H9 (cell line): ENCODE measurements around the gene FLNC. TPM values are rescaled to one million over a fixed set of nuclear protein-coding genes. Genes with fewer than 3 reads are reported as not detected.

ENCODE experiments used
- DNase-seq: peaks from one replicate; pipeline ENCODE4 v3.0.0-alpha.2; 2017
- H2AFZ ChIP-seq: one replicate; pipeline ENCODE4 v1.6.1; 2013; ENCODE audit warnings: mild to moderate bottlenecking, low read length, control low read depth, moderate library complexity
- H2AK5ac ChIP-seq: 2 replicates; pipeline ENCODE4 v1.6.1; 2013; ENCODE audit warnings: low read length, control low read depth, mixed read lengths; ENCODE audit not compliant: insufficient read length
- H2BK120ac ChIP-seq: one replicate; pipeline ENCODE4 v1.6.1; 2013; ENCODE audit warnings: low read depth, mild to moderate bottlenecking, low read length, control low read depth, inconsistent platforms; ENCODE audit not compliant: poor library complexity, severe bottlenecking
- H2BK12ac ChIP-seq: 2 replicates; pipeline ENCODE4 v1.6.1; 2013; ENCODE audit warnings: low read length, control low read depth, mixed read lengths, low read depth; ENCODE audit not compliant: insufficient read length
- H2BK15ac ChIP-seq: 2 replicates; pipeline ENCODE4 v1.6.1; 2013; ENCODE audit warnings: low read depth, low read length, control low read depth
- H2BK20ac ChIP-seq: one replicate; pipeline ENCODE4 v1.6.1; 2013; ENCODE audit warnings: low read depth, mild to moderate bottlenecking, low read length, control low read depth, inconsistent platforms; ENCODE audit not compliant: poor library complexity, severe bottlenecking
- H2BK5ac ChIP-seq: 2 replicates; pipeline ENCODE4 v1.6.1; 2013; ENCODE audit warnings: low read length, control low read depth, mixed read lengths; ENCODE audit not compliant: insufficient read length
- H3K14ac ChIP-seq: 2 replicates; pipeline ENCODE4 v1.6.1; 2013; ENCODE audit warnings: low read length, control low read depth; ENCODE audit not compliant: insufficient read depth
- H3K18ac ChIP-seq: 2 replicates; pipeline ENCODE4 v1.6.1; 2013; ENCODE audit warnings: low read depth, mild to moderate bottlenecking, mixed read lengths, low read length, control low read depth; ENCODE audit not compliant: insufficient read length
- H3K23ac ChIP-seq: 2 replicates; pipeline ENCODE4 v1.6.1; 2013; ENCODE audit warnings: low read length, control low read depth, mixed read lengths, low read depth; ENCODE audit not compliant: insufficient read length
- H3K23me2 ChIP-seq: 2 replicates; pipeline ENCODE4 v1.6.1; 2013; ENCODE audit warnings: low read depth, mild to moderate bottlenecking, mixed read lengths, low read length, control low read depth; ENCODE audit not compliant: insufficient read length, poor library complexity, severe bottlenecking
- H3K27ac ChIP-seq: 2 replicates; pipeline ENCODE4 v1.5.1; 2013; ENCODE audit warnings: low read length, control low read depth, mixed read lengths, low read depth; ENCODE audit not compliant: insufficient read length
- H3K27me3 ChIP-seq: 2 replicates; pipeline ENCODE4 v1.6.1; 2013; ENCODE audit warnings: low read length, control low read depth, inconsistent platforms; ENCODE audit not compliant: insufficient read depth
- H3K4ac ChIP-seq: 2 replicates; pipeline ENCODE4 v1.6.1; 2013; ENCODE audit warnings: low read depth, mild to moderate bottlenecking, control low read depth, inconsistent platforms, low read length, moderate library complexity
- H3K4me1 ChIP-seq: 2 replicates; pipeline ENCODE4 v1.6.1; 2013; ENCODE audit warnings: low read length, control low read depth, inconsistent platforms; ENCODE audit not compliant: insufficient read depth
- H3K4me2 ChIP-seq: 2 replicates; pipeline ENCODE4 v1.6.1; 2013; ENCODE audit warnings: low read length, control low read depth, mixed read lengths; ENCODE audit not compliant: insufficient read length, insufficient read depth
- H3K56ac ChIP-seq: 2 replicates; pipeline ENCODE4 v1.6.1; 2013; ENCODE audit warnings: low read depth, mild to moderate bottlenecking, mixed read lengths, low read length, control low read depth; ENCODE audit not compliant: insufficient read length
- H3K79me1 ChIP-seq: 2 replicates; pipeline ENCODE4 v1.6.1; 2013; ENCODE audit warnings: low read depth, mild to moderate bottlenecking, moderate library complexity, low read length, control low read depth, inconsistent platforms; ENCODE audit not compliant: insufficient read depth, poor library complexity, severe bottlenecking
- H3K79me2 ChIP-seq: 2 replicates; pipeline ENCODE4 v1.6.1; 2013; ENCODE audit warnings: low read length, control low read depth, inconsistent platforms; ENCODE audit not compliant: insufficient read depth
- H3K9ac ChIP-seq: 2 replicates; pipeline ENCODE4 v1.6.1; 2013; ENCODE audit warnings: low read length, control low read depth, mixed read lengths; ENCODE audit not compliant: insufficient read length; ENCODE audit errors: extremely low read depth
- H3K9me3 ChIP-seq: one replicate; pipeline ENCODE4 v1.6.1; 2013; ENCODE audit warnings: low read depth, low read length, inconsistent platforms; ENCODE audit not compliant: control insufficient read depth
- H3T11ph ChIP-seq: one replicate; pipeline ENCODE4 v1.6.1; 2013; ENCODE audit warnings: mild to moderate bottlenecking, low read length, control low read depth, inconsistent platforms
- H4K20me1 ChIP-seq: one replicate; pipeline ENCODE4 v1.6.1; 2013; ENCODE audit not compliant: control insufficient read depth, insufficient read length, insufficient read depth
- H4K5ac ChIP-seq: 2 replicates; pipeline ENCODE4 v1.6.1; 2013; ENCODE audit warnings: low read depth, mild to moderate bottlenecking, mixed read lengths, low read length, control low read depth; ENCODE audit not compliant: insufficient read length
- H4K8ac ChIP-seq: replicated peaks from 2 replicates; pipeline ENCODE4 v1.6.1; 2013; ENCODE audit warnings: low read length, control low read depth, mixed read lengths, low read depth; ENCODE audit not compliant: insufficient read length
- H4K91ac ChIP-seq: 2 replicates; pipeline ENCODE4 v1.6.1; 2013; ENCODE audit warnings: low read depth, mild to moderate bottlenecking, moderate library complexity, mixed read lengths, low read length, control low read depth; ENCODE audit not compliant: insufficient read length
- H3K27ac Mint-ChIP-seq, 3 experiments: 2 replicates in 2 of 3; 3 replicates in 1 of 3; pipeline ENCODE4 v1.8.0; 2020 to 2021; ENCODE audit warnings: mixed read lengths in 3 of 3, mild to moderate bottlenecking in 1 of 3, moderate library complexity in 1 of 3
- H3K27me3 Mint-ChIP-seq: 2 replicates; pipeline ENCODE4 v1.8.0; 2021; ENCODE audit warnings: low read depth, mild to moderate bottlenecking, moderate library complexity, mixed read lengths
- H3K36me3 Mint-ChIP-seq, 3 experiments: 2 replicates in 2 of 3; 3 replicates in 1 of 3; pipeline ENCODE4 v1.8.0; 2020 to 2021; ENCODE audit warnings: low read depth in 3 of 3, mixed read lengths in 3 of 3; ENCODE audit not compliant: insufficient read depth in 1 of 3
- H3K4me1 Mint-ChIP-seq, 2 experiments: 2 replicates each; pipeline ENCODE4 v1.8.0; 2020; ENCODE audit warnings: mixed read lengths in 2 of 2
- H3K4me3 Mint-ChIP-seq, 2 experiments: 2 replicates in 1 of 2; 3 replicates in 1 of 2; pipeline ENCODE4 v1.8.0; 2020 to 2021; ENCODE audit warnings: mild to moderate bottlenecking in 2 of 2, mixed read lengths in 2 of 2, moderate library complexity in 1 of 2
- H3K9me3 Mint-ChIP-seq, 2 experiments: 2 replicates in 1 of 2; 3 replicates in 1 of 2; pipeline ENCODE4 v1.8.0; 2020; ENCODE audit warnings: mild to moderate bottlenecking in 2 of 2, mixed read lengths in 2 of 2, moderate library complexity in 1 of 2
- CTCF ChIP-seq: fragments of 200-600 bp; sonication (generic); conservative IDR thresholded peaks from 3 replicates; pipeline ENCODE4 v1.8.0; 2021; ENCODE audit warnings: antibody characterized with exemption, mild to moderate bottlenecking
- WGBS: extraction: QIAGEN DNeasy Blood & Tissue Kit; methylation state at CpG from one replicate; pipeline ENCODE4 v1.1.7; 2013; ENCODE audit warnings: missing lambda C conversion rate, low lambda C conversion rate, mixed read lengths; ENCODE audit not compliant: insufficient read length; ENCODE audit errors: extremely low coverage; 5-methylcytosine and 5-hydroxymethylcytosine counted together
- total RNA-seq: library from RNA; stranded (reverse); gene quantifications from 2 replicates; pipeline ENCODE4 v1.2.1, GENCODE V29; 2021

FLNC gene
- total RNA-seq, 1 experiment from 2014 or later, result 12.2 TPM

GRCh38 chr7:128888756-128889095, 58.5 kb downstream of the FLNC start:
- H3K56ac ChIP-seq, result no peak overlapping the region

More at GRCh38 chr7:128888756-128889095, 58.5 kb downstream of the FLNC start:
- DNase-seq, result no peak
- H2AK5ac ChIP-seq, result no peak overlapping the region
- no peak overlapping the region for H3K14ac ChIP-seq
- H3T11ph ChIP-seq, result no peak overlapping the region
- H4K8ac ChIP-seq, result no peak overlapping the region
- H3K23ac ChIP-seq, result no peak overlapping the region
- no CpG with 5 or more reads among the region's 11 CpGs for WGBS
- H2BK20ac ChIP-seq, result no peak overlapping the region
- no peak overlapping the region for H3K4ac ChIP-seq
- no peak overlapping the region for H2BK5ac ChIP-seq
- Mint-ChIP-seq H3K27me3 (peaks cover 11% of the 10 kb centered on the region), H3K4me1 (peaks cover 4 to 5% of the 10 kb centered on the region in 2 experiments; a peak in 3 of 4 replicates), H3K9me3 (no peaks in the 10 kb centered on the region), H3K4me3 (no peak overlapping the region), H3K27ac (peak overlapping the region in 1 of 3 experiments; percentile 44; a peak in 3 of 7 replicates), H3K36me3 (no peaks in the 10 kb centered on the region; a peak in 1 of 7 replicates)
- no peaks in the 10 kb centered on the region for H3K9me3 ChIP-seq
- H4K5ac ChIP-seq, result no peak overlapping the region
- H3K79me1 ChIP-seq, result no peaks in the 10 kb centered on the region
- H2BK12ac ChIP-seq, result no peak overlapping the region
- H3K4me1 ChIP-seq, result no peaks in the 10 kb centered on the region
- no peak overlapping the region for H3K18ac ChIP-seq
- no peak overlapping the region for H2BK15ac ChIP-seq
- no peak overlapping the region for H2BK120ac ChIP-seq
- H2AFZ ChIP-seq, result no peak overlapping the region
- H3K27ac ChIP-seq, result no peak overlapping the region
- H3K27me3 ChIP-seq, result no peaks in the 10 kb centered on the region
- no peak overlapping the region for H3K4me2 ChIP-seq
- H3K79me2 ChIP-seq, result no peaks in the 10 kb centered on the region
- no peak for TF ChIP-seq CTCF
- no peak overlapping the region for H4K91ac ChIP-seq
- H3K23me2 ChIP-seq, result peaks cover 9% of the 10 kb centered on the region
- no peak overlapping the region for H3K9ac ChIP-seq
- no peaks in the 10 kb centered on the region for H4K20me1 ChIP-seq
